Measurements from ENCODE around the gene FOCAD.

GRCh38 chr9:20703146-20703545 lies 19.1 kb downstream of the FOCAD start:
- TF ChIP-seq POLR2A (IDR thresholded peaks at IDR 0.05; ENCODE audit: low read depth): no peak
- TF ChIP-seq, protein P1, sequence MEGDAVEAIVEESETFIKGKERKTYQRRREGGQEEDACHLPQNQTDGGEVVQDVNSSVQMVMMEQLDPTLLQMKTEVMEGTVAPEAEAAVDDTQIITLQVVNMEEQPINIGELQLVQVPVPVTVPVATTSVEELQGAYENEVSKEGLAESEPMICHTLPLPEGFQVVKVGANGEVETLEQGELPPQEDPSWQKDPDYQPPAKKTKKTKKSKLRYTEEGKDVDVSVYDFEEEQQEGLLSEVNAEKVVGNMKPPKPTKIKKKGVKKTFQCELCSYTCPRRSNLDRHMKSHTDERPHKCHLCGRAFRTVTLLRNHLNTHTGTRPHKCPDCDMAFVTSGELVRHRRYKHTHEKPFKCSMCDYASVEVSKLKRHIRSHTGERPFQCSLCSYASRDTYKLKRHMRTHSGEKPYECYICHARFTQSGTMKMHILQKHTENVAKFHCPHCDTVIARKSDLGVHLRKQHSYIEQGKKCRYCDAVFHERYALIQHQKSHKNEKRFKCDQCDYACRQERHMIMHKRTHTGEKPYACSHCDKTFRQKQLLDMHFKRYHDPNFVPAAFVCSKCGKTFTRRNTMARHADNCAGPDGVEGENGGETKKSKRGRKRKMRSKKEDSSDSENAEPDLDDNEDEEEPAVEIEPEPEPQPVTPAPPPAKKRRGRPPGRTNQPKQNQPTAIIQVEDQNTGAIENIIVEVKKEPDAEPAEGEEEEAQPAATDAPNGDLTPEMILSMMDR (IDR thresholded peaks at IDR 0.05): no peak

Data from esophagus muscularis mucosa (tissue), 3 donors.